OCI-LY7 (cell line): ENCODE measurements around the gene ZNF175.

Experiments
- EZH2phosphoT487 ChIP-seq: fragments of 200-600 bp; sonication (generic); IDR thresholded peaks from 2 replicates; pipeline ENCODE4 v1.6.1; 2018; ENCODE audit warnings: low read depth, borderline replicate concordance, mild to moderate bottlenecking, mixed run types, antibody characterized with exemption, low read length, moderate library complexity, mixed read lengths
- TF ChIP-seq, protein P1 (sequence below): fragments of 200-600 bp; sonication (generic); conservative IDR thresholded peaks from 2 replicates; pipeline ENCODE4 v1.5.1; 2014; ENCODE audit warnings: mild to moderate bottlenecking, antibody characterized with exemption, low read length, moderate library complexity, mixed read lengths

GRCh38 chr19:51530616-51531015 lies 40.5 kb upstream of the ZNF175 start:
- TF ChIP-seq, protein P1, sequence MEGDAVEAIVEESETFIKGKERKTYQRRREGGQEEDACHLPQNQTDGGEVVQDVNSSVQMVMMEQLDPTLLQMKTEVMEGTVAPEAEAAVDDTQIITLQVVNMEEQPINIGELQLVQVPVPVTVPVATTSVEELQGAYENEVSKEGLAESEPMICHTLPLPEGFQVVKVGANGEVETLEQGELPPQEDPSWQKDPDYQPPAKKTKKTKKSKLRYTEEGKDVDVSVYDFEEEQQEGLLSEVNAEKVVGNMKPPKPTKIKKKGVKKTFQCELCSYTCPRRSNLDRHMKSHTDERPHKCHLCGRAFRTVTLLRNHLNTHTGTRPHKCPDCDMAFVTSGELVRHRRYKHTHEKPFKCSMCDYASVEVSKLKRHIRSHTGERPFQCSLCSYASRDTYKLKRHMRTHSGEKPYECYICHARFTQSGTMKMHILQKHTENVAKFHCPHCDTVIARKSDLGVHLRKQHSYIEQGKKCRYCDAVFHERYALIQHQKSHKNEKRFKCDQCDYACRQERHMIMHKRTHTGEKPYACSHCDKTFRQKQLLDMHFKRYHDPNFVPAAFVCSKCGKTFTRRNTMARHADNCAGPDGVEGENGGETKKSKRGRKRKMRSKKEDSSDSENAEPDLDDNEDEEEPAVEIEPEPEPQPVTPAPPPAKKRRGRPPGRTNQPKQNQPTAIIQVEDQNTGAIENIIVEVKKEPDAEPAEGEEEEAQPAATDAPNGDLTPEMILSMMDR = no peak
- no peak for TF ChIP-seq EZH2phosphoT487
